GM18502 (cell line): Measurements from ENCODE around the gene HCN2.

Experiments
- ATAC-seq: cut with Tn5 transposase; IDR thresholded peaks from one replicate; pipeline ENCODE4 v1.9.1; 2021; ENCODE audit warnings: mild to moderate bottlenecking; ENCODE audit not compliant: unreplicated experiment, poor library complexity

The HCN2 gene

GRCh38 chr19:633786-634639, 44.3 kb downstream of the HCN2 start:
- ATAC-seq: no peak

DNA sequence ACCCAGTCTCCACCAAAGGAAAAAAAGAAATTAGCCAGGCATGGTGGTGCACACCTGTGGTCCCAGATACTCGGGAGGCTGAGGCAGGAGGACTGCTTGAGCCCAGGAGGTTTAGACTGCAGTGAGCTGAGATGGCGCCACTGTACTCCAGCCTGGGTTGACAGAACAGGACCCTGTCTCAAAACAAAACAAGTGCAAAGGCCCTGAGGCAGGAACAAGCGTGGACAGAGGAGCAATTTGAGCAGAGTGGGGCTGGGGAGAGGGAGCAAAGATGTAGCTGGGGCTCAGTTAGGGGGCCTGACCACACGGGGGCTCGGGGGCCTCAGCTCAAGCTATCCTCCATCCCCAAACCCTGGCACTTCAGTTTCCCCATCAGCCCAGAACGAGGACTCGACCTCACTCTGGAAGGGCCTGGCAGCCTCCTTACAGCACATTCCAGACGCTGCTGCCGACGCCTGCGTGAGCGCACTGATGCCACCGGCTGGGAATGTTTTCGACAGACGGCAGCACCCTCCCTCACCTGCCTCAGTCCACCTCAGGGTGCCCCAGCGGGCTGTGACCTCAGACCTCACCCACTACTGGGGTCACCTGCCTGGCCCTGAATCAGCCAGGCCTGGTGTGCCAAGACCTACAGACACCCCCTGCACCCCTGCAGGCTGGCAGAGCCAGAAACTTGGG, 45.4 kb downstream of the HCN2 start:
- ATAC-seq: no peak

DNA sequence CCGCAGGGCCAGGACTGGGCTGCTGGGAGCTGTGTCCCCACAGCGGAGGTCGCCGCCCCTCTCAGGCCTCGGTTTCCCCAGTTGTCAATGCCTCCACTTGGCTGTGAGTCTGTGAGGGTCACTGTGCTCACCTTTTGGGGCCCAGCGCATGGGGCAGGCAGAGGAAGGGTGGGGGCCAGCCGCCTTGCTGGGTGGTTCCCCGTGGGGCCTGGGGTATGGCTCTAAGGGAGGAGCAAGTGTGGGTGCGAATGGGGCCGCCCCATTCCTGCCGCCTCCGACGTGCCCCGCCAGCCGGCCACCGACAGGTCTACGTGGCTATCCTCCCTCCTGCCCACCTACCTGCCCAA, 49.2 kb downstream of the HCN2 start:
- no peak for ATAC-seq

GRCh38 chr19:639253-640160, 49.8 kb downstream of the HCN2 start, which contains the start of gene FGF22:
Gene FGF22 (plus strand): TSS chr19:639879. CDS start chr19:639926, 47 bp downstream.
- ATAC-seq: peak; percentile 60

DNA sequence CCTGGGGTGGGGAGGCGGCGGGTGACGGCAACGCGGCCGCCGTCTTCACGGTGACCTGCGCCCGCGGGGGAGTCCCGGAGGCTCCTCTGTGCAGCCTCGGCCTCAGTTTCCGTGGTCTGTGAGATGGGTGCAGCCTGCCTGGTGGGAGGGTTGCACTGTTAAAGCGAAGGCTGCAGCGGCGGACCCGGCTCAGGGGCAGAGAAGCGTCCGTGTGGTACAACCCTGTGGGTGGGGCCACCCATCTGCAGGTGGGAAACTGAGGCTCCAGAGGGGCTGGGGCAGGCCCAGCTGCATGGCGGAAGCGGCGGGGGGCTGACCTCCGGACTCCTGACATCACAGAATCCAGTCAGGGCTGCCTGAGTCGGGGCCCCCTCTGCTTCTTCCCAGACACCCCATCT, 50.5 kb downstream of the HCN2 start:
- ATAC-seq: peak; percentile 8

- no peak for ATAC-seq
These were observed 51.0 kb downstream of the HCN2 start for GRCh38 chr19:640606-641189.

DNA sequence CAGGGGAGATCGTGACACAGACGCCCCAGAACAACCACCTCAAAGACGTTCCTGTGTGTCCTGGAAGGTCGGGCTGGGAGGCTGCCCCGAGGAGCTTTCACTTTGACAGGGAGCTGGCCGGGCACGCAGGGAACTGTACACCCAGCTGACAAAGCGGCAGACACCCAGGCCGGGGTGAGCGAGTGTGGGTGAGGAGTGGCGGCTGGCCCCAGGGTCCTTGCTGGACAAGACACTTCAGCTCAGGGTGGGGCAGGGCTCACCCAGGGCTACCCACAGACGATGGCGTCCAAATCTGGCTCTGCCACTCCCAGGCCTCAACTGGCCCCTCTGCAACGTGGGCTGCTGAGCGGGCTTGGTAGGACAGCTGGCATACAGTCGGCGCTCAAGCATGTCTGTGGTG, 52.0 kb downstream of the HCN2 start:
- no peak for ATAC-seq

DNA sequence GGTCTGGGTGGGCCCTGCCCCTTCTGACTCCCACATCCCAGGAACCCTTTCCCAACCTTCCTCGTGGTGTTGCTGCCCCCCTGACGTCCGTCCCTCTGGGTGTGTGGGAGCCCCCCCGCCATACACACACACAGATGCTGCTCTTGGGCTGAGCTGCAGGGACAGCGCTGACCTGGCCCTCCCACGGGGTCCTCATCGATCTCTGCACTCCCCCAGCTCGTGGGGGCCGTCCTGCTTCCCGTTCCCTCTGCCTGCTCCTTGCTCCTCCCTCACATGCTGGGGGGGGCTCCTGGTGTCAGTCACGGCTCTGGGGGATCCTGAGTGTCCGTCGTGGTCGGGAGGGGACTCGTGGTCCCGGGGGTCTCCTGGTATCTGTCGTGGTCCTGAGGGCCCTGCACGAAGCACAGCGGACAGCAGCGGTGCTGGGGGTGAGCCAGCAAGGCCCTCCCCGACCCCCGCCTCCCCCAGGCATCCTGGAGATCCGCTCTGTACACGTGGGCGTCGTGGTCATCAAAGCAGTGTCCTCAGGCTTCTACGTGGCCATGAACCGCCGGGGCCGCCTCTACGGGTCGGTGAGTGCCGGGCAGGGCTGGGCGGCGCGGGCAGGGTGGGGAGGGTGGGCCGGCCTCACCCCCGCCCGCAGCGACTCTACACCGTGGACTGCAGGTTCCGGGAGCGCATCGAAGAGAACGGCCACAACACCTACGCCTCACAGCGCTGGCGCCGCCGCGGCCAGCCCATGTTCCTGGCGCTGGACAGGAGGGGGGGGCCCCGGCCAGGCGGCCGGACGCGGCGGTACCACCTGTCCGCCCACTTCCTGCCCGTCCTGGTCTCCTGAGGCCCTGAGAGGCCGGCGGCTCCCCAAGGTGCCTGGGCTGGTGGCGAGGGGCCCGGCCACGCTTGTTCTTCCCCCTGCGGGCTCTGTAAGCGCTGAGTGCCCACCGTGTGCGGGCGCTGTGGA, 53.4 kb downstream of the HCN2 start:
- no peak for ATAC-seq

DNA sequence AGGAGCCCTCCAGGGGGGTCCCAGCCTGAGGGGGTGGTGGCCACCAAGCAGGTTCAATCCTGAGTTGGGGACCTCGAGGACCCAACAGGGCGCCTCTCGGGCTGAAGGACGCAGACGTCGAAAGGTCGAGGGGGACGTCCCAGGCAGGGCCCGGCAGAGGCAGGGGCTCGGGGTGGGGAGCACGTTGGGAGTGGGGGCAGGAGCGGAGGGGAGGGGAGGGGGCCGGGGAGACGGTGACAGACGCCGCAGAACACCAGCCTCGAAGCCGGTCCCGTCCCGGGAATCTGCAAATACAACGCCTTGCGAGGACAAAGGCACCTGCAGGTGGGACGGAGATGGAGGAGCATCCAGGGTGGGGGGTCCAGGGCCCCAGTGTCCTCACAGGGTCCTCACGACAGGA, 54.1 kb downstream of the HCN2 start:
- no peak for ATAC-seq

GRCh38 chr19:644363-644762, 54.7 kb downstream of the HCN2 start:
- no peak for ATAC-seq

DNA sequence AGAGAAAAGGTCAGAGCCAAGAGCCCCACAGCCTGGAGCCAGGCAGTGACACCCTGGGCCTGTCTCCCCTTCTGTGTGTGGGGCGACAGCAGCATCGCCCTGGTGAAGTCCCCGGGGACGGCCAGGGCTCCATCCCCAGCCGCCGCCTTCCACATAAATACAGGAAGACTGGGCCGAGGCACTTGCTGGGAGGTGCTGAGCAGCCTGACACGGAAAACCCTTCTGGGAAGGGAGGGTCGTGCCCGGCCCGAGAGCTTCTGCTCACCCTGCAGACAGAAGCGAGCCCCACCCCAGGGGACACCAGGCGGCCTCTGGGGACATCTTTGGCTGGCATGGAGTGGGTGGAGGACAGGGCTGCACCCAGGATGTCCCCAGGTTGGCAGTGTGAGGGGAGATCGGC, 55.1 kb downstream of the HCN2 start:
- ATAC-seq: no peak

DNA sequence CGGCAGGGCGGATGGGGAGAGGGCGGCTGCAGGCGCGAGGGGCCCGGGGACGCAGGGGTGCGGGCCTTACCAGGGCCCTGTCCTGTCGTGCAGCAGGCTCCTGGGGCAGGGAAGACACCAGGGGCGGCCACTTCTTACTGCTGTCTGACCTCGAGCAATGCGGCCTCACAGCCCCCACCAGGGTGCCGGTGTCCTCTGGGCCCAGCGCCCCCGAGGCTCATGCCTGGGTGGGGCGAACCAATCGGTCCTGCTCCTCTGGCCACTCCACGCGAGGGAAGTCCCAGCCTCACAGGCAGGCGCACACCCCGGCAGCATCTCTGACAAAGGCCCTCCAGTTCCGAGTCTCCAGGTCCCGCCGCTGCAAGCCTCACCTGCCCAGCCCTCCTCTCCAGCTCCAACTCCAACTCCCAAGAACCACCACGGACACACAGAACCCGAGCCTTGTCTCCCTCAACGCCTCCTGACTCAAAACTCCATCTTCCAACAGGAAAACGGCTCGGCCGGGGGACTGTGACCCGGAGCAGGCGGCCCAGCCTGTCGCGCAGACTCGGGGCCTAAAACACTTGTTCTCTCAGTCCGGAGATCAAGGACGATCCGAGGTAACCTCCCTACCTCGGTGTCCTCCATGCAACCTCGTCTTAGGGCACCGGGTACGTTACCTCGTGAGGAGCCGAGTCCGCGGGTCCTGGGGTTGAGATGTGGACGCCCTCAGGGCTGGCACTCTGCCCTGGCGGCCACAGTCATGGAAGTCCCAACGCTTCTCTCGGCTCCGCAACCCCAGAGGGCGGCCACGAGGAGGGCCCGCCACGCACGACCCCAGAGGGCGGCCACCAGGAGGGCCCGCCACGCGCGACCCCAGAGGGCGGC, 56.5 kb downstream of the HCN2 start:
- no peak for ATAC-seq

DNA sequence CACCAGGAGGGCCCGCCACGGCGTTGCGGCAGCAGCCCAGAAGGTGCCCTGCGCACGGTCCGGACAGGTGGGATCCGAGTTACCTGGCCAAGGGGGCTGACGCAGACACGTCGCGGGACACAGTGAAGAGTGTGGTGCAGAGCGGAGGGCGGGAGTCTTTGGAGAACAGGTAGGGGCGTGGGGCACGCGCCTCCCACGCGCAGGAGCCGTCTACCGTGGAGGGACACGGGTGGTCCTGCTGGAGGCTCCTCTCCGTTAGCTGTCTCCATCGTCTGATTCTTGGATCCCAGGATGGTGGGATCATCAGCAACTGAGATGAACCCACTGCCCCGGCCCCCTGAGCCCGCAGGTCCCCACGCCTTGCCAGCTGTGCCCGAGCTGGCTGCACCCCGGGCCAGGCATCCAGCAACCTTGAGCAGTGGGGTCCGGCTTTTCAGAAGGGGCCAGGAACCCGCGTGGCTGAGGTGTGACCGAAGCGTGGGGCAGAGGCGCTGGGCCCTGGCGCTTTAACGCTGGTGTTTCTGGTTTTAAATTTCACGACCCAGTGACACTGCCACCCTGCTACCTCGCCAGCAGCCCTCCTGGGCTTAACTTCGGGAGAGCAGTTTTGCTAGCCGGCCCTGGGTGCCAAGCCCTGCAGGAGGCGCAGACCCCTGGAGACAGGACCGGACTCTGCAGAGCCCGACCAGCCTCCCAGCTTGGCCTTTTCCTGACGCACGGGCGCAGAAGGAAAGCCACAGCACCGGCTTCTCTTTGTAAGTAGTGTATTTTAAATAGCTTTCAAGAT, 57.3 kb downstream of the HCN2 start:
- no peak for ATAC-seq

- no peak for ATAC-seq
These were observed 58.0 kb downstream of the HCN2 start for GRCh38 chr19:647566-648284.

DNA sequence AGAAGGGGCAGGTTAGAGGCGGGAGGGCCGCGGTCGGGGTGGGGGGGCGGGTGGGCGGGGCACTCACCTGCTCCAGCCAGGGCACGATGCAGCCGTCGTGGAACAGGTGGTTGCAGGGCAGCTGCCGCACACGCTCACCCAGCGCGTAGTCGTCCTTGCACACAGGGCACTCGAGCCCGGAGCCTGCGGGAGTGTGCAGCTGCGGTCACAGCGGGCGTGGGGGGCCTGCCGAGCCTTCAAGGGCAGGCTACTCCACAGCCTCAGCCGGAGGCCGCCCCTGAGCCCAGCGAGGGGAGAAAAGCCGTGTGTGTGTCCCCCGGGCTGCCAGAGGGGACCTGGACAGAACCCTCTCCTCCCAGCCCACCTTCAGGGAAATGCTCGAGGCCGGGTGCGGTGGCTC, 58.6 kb downstream of the HCN2 start:
- ATAC-seq: no peak

GRCh38 chr19:648904-649801, 59.5 kb downstream of the HCN2 start:
- ATAC-seq: no peak
